G401 (cell line): ENCODE data around the gene LYPD6B. TPM values are rescaled to one million over a fixed set of nuclear protein-coding genes. Genes with fewer than 3 reads are reported as not detected.
A peak's percentile ranks its signal among the peaks of the same experiment; 100 is the strongest.
"Not testable (repeated sequence)": the region's sequence is repeated elsewhere in the genome, so short reads cannot be mapped to it uniquely, and the experiment has no call there.

Experiments used
- DNase-seq: peaks from one replicate; pipeline ENCODE4 v3.0.0-alpha.2; 2015; ENCODE audit warnings: low spot score
- in situ Hi-C: cut with HindIII; loops from 2 replicates; pipeline ENCODE4 v1.10.0; 2016; ENCODE audit warnings: low sequenced_read_pairs, mixed read lengths
- total RNA-seq: library from RNA; depleted of rRNA; stranded (reverse); fragments of >200 nt; shearing (Covaris generic); gene quantifications from 2 replicates; pipeline ENCODE4 v1.2.3, GENCODE V29; 2014; rRNA removed

Gene LYPD6B
- total RNA-seq, 1 experiment from 2014 or later = 21.3 TPM

- no peak for DNase-seq
- in situ Hi-C loops = no loop called here
These were observed 182.5 kb downstream of the LYPD6B start for GRCh38 chr2:149221002-149221401.

DNA sequence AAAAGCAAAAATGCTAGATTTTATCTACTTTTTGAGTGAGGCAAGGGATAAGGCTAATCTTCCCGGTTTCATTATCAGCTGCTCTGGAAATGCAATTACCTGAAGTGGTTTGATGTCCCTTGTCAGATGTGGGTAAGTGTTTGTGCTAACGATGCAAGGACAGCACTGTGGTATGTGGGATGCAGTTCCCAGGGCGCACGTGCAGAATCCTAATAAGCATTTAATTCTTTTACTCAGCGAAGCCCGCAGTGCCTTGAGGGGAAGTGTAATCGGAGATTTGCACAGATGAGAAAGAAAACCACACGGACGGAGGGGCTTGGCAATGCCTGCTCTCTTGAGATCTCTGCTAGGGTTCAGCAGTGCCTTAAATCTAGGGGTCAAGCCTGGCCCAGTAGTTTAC is 183.4 kb downstream of the LYPD6B start:
- no peak for DNase-seq
- in situ Hi-C loops = no loop called here

- DNase-seq = no peak
- in situ Hi-C loops = no loop called here
These were observed 185.1 kb downstream of the LYPD6B start for GRCh38 chr2:149223472-149224095.

GRCh38 chr2:149224543-149224942 is 186.0 kb downstream of the LYPD6B start:
- in situ Hi-C loops = no loop called here
- DNase-seq = no peak

GRCh38 chr2:149225446-149225845 is 186.9 kb downstream of the LYPD6B start:
- DNase-seq = peak; percentile 2
- in situ Hi-C loops = no loop called here

DNA sequence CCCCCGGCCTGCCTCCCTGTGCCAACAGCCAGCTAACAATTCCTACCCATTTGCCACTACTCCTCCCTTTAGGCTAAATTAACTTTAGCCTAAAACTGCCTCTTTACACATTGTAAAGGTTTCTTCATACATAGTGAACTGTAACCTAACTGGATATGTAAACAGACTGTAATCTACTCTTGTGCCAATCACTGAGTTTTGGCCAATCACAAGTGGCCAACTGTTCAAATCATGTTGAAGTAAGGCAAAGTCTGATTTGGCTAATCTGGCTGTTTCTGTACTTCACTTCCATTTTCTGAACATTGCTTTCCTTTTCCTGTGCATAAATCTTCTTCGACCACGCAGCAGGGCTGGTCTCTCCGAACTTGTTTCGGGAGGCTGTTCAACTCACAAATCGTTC is 188.3 kb downstream of the LYPD6B start:
- in situ Hi-C loops = no loop called here
- DNase-seq = no peak

DNA sequence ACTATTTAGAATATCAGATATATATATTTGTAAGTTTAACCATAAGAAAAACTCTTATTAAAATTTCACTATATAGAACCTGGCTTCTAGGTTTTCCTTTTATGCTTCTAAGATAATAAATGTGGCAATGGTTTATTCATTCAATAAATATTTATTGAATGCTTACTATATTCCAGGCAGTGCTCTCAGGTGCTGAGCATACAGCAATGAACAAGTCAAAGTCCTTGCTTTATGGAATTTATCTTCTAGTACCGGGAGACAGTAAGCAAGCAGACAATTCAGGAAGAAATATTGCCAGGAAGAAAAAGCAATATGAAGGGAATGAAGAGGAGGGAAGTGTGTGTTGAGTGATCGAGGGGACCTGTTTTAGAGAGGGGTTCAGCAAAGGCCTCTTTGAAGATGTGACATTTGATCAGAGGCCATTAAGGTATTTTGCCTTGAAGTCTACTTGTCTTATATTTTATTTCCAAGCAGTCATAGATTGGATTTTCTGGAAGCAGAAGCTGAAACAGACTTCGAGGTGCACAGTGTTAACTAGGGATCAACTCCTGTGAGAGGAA is 197.4 kb downstream of the LYPD6B start:
- no peak for DNase-seq
- in situ Hi-C loops = no loop called here

- in situ Hi-C loops = no loop called here
- no peak for DNase-seq
These were observed 197.9 kb downstream of the LYPD6B start for GRCh38 chr2:149236410-149236809.

DNA sequence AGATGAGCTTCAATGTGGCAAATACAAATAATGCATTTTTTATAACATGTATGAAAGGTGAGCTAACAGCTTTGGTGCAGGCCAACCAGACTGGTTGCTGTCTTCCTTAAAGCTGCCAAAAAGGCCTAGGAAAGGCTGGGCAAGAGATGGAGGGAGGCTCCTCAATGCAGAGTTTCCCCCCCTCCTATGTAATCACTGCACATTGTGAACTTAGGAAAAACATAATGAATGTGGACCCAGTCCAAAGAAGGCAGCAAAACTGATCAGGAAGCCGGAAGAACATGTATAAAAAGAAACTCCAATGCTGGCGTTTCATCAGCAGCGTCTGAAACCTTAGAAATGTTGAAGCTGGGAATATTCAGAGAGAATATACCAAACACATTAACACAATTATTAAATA is 207.7 kb downstream of the LYPD6B start:
- in situ Hi-C loops = no loop called here
- no peak for DNase-seq

DNA sequence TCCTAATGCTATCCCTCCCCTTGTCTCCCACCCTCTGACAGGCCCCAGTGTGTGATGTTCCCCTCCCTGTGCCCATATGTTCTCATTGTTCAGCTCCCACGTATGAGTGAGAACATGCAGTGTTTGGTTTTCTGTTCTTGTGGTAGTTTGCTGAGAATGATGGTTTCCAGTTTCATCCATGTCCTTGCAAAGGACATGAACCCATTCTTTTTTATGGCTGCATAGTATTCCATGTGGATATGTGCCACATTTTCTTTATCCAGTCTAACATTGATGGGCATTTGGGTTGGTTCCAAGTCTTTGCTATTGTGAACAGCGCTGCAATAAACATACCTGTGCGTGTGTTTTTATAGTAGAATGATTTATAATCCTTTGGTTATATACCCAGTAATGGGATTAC is 212.9 kb downstream of the LYPD6B start:
- DNase-seq, in situ Hi-C loops: not testable (repeated sequence)

GRCh38 chr2:149256877-149257276 is 218.4 kb downstream of the LYPD6B start:
- in situ Hi-C loops = not testable (repeated sequence)

GRCh38 chr2:149258531-149258930 is 220.0 kb downstream of the LYPD6B start:
- in situ Hi-C loops = no loop called here
- no peak for DNase-seq

More at GRCh38 chr2:149256877-149257276, 218.4 kb downstream of the LYPD6B start:
- not testable (repeated sequence) for DNase-seq

DNA sequence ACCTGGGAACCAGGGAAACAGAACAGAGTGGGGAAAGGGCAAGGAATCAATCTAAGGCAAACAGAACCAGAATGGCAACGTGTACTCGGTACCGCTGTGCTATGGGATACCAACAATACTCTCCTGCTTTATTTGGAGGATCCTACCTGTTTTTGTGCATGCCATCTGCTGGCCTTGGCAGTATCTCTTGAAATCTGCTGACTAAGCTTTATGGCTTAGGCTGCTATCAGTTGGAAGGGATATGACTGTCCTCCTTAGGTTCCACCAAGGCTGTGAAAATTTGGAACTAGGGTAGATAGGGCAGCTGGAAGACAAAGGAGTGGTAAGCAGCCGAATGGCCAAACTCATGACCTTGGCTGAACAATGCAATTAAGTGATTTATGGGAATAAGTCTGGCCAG is 220.6 kb downstream of the LYPD6B start:
- in situ Hi-C loops = no loop called here

GRCh38 chr2:149261692-149262091 is 223.2 kb downstream of the LYPD6B start:
- DNase-seq = no peak
- in situ Hi-C loops = no loop called here

More for the DNA sequence above, 220.6 kb downstream of the LYPD6B start:
- DNase-seq = no peak

Other genes with a start within 250 kb of the LYPD6B start
- 9.3 and 10.7 TPM in 2 replicates for gene KIF5C, start 163.5 kb upstream of the LYPD6B start, total RNA-seq